HepG2 (cell line): ENCODE results near the gene SNAPIN. TPM values are rescaled to one million over a fixed set of nuclear protein-coding genes. Genes with fewer than 3 reads are reported as not detected.

Experiments
- ATF3 ChIP-seq: sonication (generic); formaldehyde crosslinking; IDR thresholded peaks from 2 replicates; pipeline ENCODE4 v1.4.0; 2020; ENCODE audit warnings: missing genetic modification reagents
- FLYWCH1 ChIP-seq: sonication (generic); formaldehyde crosslinking; IDR thresholded peaks from 2 replicates; pipeline ENCODE4 v1.8.1; 2023; ENCODE audit warnings: mild to moderate bottlenecking, missing genetic modification reagents
- FOSL1 ChIP-seq: sonication (generic); formaldehyde crosslinking; IDR thresholded peaks from 2 replicates; pipeline ENCODE4 v1.9.0; 2021; ENCODE audit warnings: missing genetic modification reagents, borderline replicate concordance
- HNF4G ChIP-seq, 2 experiments: sonication (generic) in 1 of 2; formaldehyde crosslinking in 1 of 2; IDR thresholded peaks; 2 replicates each; pipeline versions ENCODE4 v1.4.0 to v1.6.1; 2011 to 2020; ENCODE audit warnings: borderline replicate concordance in 2 of 2, low read depth in 2 of 2, mild to moderate bottlenecking in 2 of 2, low read length in 1 of 2, missing genetic modification reagents in 1 of 2, moderate library complexity in 1 of 2
- KDM3A ChIP-seq: IDR thresholded peaks from 2 replicates; pipeline ENCODE4 v1.6.1; 2018; ENCODE audit warnings: low read depth, missing compliant biosample characterization
- MED8 ChIP-seq: sonication (generic); formaldehyde crosslinking; IDR thresholded peaks from 2 replicates; pipeline ENCODE4 v1.8.1; 2023; ENCODE audit warnings: mild to moderate bottlenecking, missing genetic modification reagents; ENCODE audit not compliant: insufficient replicate concordance
- RARA ChIP-seq: IDR thresholded peaks from 2 replicates; pipeline ENCODE4 v1.6.1; 2016; ENCODE audit warnings: missing genetic modification reagents, missing compliant biosample characterization
- RNF219 ChIP-seq: sonication (generic); formaldehyde crosslinking; IDR thresholded peaks from 2 replicates; pipeline ENCODE4 v1.5.0; 2020; ENCODE audit warnings: mild to moderate bottlenecking, missing genetic modification reagents
- RORA ChIP-seq: sonication (generic); formaldehyde crosslinking; IDR thresholded peaks from 2 replicates; pipeline ENCODE4 v1.5.0; 2020; ENCODE audit warnings: mild to moderate bottlenecking, missing genetic modification reagents, moderate library complexity
- SAP130 ChIP-seq: IDR thresholded peaks from 2 replicates; pipeline ENCODE4 v1.6.1; 2016; ENCODE audit warnings: low read depth
- SIX1 ChIP-seq: sonication (generic); formaldehyde crosslinking; IDR thresholded peaks from 2 replicates; pipeline ENCODE4 v1.4.0; 2020; ENCODE audit warnings: missing genetic modification reagents, borderline replicate concordance
- TEAD3 ChIP-seq: optimal IDR thresholded peaks from 2 replicates; pipeline ENCODE3; 2016; ENCODE audit warnings: borderline replicate concordance
- ZNF563 ChIP-seq: sonication (generic); formaldehyde crosslinking; IDR thresholded peaks from 2 replicates; pipeline ENCODE4 v1.8.0; 2022; ENCODE audit warnings: mild to moderate bottlenecking, moderate library complexity, missing genetic modification reagents
- ZSCAN22 ChIP-seq: sonication (generic); formaldehyde crosslinking; IDR thresholded peaks from 2 replicates; pipeline ENCODE4 v1.4.0; 2020; ENCODE audit warnings: mild to moderate bottlenecking, missing genetic modification reagents
- polyA plus RNA-seq, 8 experiments: library from polyadenylated mRNA; depleted of rRNA in 3 of 8; stranded (reverse) in 7 of 8; unstranded in 1 of 8; fragments of >200 nt; fragmentation: Illumina TruSeq in 4 of 8; extraction: Trizol in 4 of 8; gene quantifications; 2 replicates each; pipeline versions ENCODE4 v1.2.1 to v1.2.3, GENCODE V29; 2011 to 2016; ENCODE audit warnings: low read depth in 4 of 8, missing spikeins in 1 of 8, mixed read lengths in 1 of 8; ENCODE audit not compliant: insufficient read depth in 1 of 8
- total RNA-seq, 5 experiments: library from RNA; depleted of rRNA; stranded (reverse); fragments of >200 nt; fragmentation: Illumina TruSeq; extraction: Trizol; gene quantifications; 2 replicates each; pipeline ENCODE4 v1.2.3, GENCODE V29; 2016; ENCODE audit warnings: low read depth in 1 of 5
- TF ChIP-seq, protein P1 (sequence below): sonication (generic); formaldehyde crosslinking; IDR thresholded peaks from 2 replicates; pipeline ENCODE4 v1.9.0; 2021; ENCODE audit warnings: missing genetic modification reagents, borderline replicate concordance
- TF ChIP-seq, protein P2 (sequence below), 2 experiments: IDR thresholded peaks; 2 replicates each; pipeline ENCODE4 v1.6.1; 2011 to 2012; ENCODE audit warnings: low read length in 2 of 2, borderline replicate concordance in 1 of 2, low read depth in 1 of 2, mild to moderate bottlenecking in 1 of 2, moderate library complexity in 1 of 2
- TF ChIP-seq, protein P3 (sequence below): IDR thresholded peaks from 2 replicates; pipeline ENCODE4 v1.6.1; 2016; ENCODE audit warnings: missing biosample characterization, missing genetic modification reagents, low read depth

Gene SNAPIN
- total and polyA plus RNA-seq, 2 of the 13 experiments (the other 11 are each of a cell fraction or from before 2014, with no cell fraction given) = 23.9 to 25.7 TPM

GRCh38 chr1:153631047-153632022 is 27.2 kb upstream of the SNAPIN start (continued):
- TF ChIP-seq, protein P1, sequence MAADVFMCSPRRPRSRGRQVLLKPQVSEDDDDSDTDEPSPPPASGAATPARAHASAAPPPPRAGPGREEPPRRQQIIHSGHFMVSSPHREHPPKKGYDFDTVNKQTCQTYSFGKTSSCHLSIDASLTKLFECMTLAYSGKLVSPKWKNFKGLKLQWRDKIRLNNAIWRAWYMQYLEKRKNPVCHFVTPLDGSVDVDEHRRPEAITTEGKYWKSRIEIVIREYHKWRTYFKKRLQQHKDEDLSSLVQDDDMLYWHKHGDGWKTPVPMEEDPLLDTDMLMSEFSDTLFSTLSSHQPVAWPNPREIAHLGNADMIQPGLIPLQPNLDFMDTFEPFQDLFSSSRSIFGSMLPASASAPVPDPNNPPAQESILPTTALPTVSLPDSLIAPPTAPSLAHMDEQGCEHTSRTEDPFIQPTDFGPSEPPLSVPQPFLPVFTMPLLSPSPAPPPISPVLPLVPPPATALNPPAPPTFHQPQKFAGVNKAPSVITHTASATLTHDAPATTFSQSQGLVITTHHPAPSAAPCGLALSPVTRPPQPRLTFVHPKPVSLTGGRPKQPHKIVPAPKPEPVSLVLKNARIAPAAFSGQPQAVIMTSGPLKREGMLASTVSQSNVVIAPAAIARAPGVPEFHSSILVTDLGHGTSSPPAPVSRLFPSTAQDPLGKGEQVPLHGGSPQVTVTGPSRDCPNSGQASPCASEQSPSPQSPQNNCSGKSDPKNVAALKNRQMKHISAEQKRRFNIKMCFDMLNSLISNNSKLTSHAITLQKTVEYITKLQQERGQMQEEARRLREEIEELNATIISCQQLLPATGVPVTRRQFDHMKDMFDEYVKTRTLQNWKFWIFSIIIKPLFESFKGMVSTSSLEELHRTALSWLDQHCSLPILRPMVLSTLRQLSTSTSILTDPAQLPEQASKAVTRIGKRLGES (CRISPR knock-in tag) = no peak
- no peak for TF ChIP-seq RARA (CRISPR knock-in tag)
- TF ChIP-seq TEAD3 = peak; percentile 39
- TF ChIP-seq RNF219 (CRISPR knock-in tag) = no peak
- TF ChIP-seq RORA (CRISPR knock-in tag) = no peak
- no peak for TF ChIP-seq SIX1 (CRISPR knock-in tag)
- TF ChIP-seq, protein P2, sequence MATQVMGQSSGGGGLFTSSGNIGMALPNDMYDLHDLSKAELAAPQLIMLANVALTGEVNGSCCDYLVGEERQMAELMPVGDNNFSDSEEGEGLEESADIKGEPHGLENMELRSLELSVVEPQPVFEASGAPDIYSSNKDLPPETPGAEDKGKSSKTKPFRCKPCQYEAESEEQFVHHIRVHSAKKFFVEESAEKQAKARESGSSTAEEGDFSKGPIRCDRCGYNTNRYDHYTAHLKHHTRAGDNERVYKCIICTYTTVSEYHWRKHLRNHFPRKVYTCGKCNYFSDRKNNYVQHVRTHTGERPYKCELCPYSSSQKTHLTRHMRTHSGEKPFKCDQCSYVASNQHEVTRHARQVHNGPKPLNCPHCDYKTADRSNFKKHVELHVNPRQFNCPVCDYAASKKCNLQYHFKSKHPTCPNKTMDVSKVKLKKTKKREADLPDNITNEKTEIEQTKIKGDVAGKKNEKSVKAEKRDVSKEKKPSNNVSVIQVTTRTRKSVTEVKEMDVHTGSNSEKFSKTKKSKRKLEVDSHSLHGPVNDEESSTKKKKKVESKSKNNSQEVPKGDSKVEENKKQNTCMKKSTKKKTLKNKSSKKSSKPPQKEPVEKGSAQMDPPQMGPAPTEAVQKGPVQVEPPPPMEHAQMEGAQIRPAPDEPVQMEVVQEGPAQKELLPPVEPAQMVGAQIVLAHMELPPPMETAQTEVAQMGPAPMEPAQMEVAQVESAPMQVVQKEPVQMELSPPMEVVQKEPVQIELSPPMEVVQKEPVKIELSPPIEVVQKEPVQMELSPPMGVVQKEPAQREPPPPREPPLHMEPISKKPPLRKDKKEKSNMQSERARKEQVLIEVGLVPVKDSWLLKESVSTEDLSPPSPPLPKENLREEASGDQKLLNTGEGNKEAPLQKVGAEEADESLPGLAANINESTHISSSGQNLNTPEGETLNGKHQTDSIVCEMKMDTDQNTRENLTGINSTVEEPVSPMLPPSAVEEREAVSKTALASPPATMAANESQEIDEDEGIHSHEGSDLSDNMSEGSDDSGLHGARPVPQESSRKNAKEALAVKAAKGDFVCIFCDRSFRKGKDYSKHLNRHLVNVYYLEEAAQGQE (IDR thresholded peaks at IDR 0.05; ENCODE audit: borderline replicate concordance in 1 of 2, low read depth in 1 of 2, low read length in 2 of 2) = no peak
- no peak for TF ChIP-seq FOSL1 (CRISPR knock-in tag)
- peak; percentile 82 for TF ChIP-seq HNF4G (IDR thresholded peaks at IDR 0.05; ENCODE audit: borderline replicate concordance, low read depth, low read length)
- TF ChIP-seq HNF4G (CRISPR knock-in tag; IDR thresholded peaks at IDR 0.05; ENCODE audit: borderline replicate concordance, low read depth) = no peak
- TF ChIP-seq ATF3 (CRISPR knock-in tag) = no peak
- TF ChIP-seq ZNF563 (CRISPR knock-in tag) = no peak
- TF ChIP-seq, protein P3, sequence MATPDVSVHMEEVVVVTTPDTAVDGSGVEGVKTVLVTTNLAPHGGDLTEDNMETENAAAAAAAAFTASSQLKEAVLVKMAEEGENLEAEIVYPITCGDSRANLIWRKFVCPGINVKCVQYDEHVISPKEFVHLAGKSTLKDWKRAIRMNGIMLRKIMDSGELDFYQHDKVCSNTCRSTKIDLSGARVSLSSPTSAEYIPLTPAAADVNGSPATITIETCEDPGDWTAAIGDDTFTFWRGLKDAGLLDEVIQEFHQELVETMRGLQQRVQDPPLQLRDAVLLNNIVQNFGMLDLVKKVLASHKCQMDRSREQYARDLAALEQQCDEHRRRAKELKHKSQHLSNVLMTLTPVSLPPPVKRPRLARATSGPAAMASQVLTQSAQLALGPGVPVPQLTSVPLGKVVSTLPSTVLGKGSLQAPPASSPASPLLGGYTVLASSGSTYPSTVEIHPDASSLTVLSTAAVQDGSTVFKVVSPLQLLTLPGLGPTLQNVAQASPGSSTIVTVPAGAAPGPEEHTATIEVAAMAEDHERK (CRISPR knock-in tag) = no peak
- TF ChIP-seq MED8 (CRISPR knock-in tag) = no peak
- no peak for TF ChIP-seq ZSCAN22
- 0 out of 2 replicates have a peak, but pooled peaks have one; percentile 6 for TF ChIP-seq KDM3A (CRISPR knock-in tag)
- TF ChIP-seq FLYWCH1 (CRISPR knock-in tag) = no peak
- TF ChIP-seq SAP130 (CRISPR knock-in tag) = peak; percentile 49
